Measurements from ENCODE around the gene PHF19.
A peak's percentile ranks its signal among the peaks of the same experiment; 100 is the strongest.

The PHF19 gene

DNA sequence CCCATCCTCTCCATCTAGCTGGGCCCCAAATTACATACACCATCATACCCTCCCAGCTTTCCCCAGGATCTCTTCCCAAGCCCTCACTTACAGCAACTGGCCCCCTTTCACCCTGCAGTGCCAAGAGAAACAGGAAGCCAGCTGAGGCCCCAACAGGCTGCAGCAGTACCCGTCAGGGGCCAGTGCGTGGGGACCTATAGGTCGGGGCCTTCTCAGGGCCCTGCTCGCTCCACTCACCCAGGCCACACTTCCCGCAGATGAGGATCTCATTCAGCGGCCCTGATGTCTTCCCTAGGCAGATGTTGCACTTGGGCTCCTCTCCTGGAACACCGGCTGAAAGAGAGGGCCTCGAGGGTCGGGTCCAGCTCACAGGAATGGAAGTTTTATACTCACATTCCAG is 6.8 kb downstream of the PHF19 start:
- no peak for DNase-seq

DNA sequence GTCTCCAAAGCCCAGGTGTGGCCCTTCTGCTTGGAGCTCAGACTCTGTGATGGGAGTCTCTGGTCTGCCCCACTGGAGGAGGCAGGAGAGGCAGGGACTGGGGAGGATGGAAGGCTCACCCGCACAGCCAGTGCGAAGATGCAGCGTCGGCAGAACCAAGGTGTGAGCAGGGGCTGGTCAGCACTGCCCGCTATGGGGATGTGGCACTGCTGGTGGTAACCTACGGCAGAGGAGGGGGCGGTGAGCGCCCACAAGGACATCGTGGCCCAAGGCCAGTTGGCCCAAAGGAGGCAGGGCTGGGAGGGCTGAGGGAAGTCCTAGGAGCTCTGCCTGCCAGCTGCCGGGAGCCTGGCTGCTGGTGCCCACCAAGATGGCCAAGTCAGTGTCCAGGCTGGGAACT is 7.3 kb downstream of the PHF19 start:
- DNase-seq: no peak

DNA sequence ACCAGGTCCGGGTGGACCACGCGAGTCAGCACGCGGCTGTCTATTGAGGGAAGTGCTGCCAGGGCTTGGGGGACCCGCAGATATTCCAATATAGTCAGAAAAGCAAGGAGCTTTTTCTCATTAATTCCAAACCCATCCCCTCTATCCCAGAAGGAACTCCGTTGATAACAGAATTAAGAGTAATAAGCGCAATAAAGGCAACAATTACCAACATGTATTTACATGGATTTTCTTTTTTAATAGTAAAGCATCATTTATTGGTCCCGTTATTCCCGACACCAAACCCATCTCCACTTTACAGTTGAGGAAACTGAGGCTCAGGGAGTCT is 7.7 kb downstream of the PHF19 start:
- no peak for DNase-seq

DNA sequence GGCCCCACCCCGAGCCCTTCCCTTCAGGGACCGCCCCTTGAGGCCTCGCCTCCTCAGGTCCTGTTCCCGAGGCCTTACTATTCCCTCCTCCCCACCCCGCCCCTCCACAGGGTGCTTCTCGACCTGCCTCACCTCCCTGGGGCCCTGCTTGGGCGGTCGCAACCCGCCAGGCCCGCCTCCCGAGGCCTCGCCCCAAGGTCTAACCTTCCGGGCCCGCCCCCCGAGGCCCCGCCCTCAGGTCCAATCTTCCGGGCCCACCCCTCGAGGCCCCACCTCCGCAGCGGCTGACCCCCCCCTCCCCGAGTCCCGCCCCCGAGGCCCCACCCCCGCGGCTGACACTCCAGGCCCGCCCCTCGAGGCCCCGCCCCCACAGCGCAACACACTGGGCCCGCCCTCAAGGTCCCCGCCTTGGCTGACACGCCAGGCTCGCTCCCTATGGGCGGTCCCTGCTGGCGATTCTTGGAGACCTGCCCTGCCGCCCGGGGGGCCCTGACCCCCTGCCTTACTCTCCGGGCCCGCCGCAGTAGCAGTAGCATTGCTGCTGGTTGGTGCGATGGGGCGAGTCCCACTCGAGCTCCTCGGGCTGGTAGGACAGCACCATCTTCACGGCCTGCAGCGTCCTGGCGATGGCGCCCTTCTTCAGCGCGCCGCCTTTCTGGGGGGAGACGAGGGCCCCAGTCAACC is 8.2 kb downstream of the PHF19 start:
- peak; percentile 96 for DNase-seq

DNA sequence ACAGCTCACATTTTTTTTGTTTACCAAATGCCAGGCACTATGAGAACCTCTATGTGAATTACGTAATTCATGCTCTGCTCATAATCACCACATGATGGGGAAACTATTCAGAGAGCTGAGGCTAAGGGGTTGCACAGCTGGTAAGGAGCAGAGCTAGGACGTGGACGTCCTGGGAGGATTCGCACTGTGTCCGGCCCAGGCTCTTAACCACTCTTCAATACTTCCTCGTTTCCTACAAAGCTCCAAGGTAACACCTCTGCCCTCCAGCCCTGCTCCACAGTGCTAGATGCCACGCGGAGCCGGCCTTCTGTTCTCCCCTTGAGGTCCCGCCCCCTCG is 8.7 kb downstream of the PHF19 start:
- DNase-seq: peak; percentile 87

DNA sequence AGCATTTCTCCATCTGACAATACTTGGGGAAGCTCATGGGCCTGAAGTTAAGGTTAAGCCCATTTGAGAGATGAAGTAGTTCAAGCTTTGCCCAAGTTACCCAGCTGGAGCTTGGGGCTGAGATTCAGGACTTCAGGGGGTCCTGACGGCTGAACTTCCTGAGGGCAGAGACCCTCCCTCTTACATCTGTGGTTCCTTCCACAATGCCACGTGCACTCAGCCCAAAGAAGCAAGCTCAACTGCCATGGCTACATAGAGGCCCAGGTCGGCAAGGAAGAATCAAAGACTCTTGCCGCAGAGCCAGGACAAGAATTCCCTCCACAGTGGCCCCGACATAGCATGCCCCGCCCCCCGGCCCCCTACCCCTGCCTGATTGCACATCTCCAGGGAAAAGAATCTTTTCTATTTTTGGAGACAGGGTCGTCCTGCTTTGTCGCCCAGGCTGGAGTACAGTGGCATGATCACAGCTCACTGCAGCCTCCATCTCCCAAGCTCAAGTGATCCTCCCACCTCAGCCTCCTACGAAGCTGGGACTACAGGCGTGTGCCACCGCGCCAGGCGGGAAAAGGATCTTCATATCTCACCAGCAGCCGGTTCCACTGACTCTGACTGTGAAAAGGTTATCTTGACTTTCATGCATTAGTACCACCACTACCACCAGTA is 9.2 kb downstream of the PHF19 start:
- DNase-seq: no peak

DNA sequence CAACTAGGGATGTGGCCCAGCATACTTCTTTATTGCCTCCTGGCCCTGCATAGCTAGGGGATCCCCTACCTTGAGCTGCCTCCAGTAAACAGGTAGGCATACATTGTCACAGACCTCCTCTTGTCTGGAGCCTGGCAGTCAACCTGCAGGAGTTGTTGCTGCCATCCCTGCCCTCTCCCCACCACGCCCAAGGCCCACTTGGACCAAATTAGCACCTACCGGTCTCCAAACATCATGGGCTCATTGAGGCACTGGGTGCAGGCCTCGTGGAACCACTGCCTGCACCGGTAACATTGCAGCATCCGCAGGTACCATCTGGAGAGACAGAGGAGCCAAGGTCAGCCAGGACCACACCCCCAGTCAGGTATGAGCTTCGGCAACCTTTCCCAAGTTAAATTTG is 10.3 kb downstream of the PHF19 start:
- no peak for DNase-seq

DNA sequence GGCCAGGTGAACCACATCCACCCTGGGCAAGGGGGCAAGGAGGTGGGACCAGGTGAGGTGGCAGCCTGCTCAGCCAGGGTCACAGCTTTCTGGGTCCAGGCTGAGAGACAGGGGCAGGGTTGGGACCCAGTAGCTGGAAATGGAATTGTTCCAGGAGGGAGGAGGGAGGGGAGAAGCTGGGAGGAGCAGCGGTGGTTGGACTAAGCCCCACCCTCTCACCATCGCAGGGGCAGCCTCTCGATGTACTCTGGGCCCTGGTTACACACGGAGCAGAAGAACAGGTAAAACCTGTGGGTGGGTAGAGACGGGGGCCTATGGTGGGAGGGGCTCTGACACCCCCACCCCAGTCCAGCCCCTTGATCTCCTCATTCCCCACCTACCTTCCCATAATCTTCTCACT is 11.2 kb downstream of the PHF19 start:
- no peak for DNase-seq

DNA sequence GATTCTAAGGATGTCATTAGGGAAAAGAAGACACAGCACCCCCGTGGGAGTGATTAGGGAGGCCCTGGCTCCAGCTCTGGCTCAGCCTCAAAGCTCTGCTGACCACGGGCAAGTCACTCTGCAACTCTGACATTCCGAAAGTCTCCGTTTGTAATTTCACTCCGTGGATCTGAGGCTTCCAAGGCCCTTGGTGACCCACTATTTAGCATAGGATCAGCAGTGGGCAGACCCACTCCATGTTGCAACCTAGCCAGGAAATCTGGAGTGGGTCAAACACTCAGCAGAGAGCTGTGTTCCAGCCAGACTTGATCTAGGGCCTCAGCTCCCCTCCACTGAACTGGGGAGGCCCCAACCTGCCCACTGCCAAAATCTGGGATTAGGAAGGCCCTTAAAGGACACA is 11.8 kb downstream of the PHF19 start:
- no peak for DNase-seq

DNA sequence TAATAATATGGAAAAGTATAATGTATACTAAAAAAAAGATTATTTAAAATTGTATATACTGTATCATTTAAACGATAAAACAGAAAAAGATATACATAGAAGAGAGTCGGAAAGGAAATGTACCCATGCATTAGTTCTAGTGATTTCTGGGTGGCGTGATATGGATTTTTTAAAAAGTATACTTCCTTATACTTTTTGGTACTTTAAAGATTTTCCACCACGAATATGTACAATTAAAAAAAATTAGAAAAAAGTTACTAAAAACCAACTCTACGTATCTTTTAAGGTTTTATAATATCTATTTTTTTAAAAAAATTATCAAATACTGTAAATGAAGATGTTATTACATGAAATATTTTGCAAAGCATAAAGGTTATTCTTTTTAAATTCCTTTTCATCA is 12.3 kb downstream of the PHF19 start:
- no peak for DNase-seq

DNA sequence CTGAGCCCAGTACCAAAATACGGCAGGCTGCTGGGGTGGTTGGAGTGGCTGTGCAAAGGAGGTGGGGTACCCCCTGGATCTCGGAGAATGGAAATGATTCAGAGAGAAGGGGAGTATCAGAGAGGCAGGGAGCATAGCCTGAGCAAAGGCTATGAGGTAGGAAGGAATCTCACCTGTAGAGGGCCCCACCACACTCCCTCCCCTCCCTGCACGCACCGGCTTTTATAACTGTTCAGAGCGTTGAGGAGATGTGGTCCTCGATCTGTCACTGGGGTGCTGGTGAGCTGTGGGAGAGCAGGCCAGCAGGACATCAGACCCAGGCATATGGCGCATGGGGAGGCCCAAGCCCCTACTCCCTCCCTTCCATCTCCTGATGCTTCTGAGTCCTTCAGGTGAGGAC is 13.2 kb downstream of the PHF19 start:
- DNase-seq: no peak

DNA sequence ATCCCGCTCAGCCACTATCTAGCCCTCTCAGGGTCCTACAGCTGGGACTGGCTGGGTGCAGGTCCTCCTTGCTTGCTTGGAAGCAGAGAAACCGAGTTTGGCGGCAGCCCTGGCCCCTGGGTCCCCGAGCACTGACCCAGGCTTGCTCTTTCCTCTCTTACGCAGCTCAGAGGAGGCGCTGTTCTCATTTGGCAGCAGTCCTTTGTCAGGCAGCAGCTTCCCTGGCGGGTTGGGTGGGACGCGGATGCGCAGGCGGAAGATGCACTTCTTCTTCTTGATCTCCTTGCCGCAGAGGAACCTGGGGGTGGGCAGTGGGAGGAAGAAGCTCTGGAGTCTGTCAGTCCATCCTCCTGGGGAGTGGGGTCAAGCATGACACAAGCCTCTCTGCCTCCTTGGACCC is 14.5 kb downstream of the PHF19 start:
- peak; percentile 29 for DNase-seq

DNA sequence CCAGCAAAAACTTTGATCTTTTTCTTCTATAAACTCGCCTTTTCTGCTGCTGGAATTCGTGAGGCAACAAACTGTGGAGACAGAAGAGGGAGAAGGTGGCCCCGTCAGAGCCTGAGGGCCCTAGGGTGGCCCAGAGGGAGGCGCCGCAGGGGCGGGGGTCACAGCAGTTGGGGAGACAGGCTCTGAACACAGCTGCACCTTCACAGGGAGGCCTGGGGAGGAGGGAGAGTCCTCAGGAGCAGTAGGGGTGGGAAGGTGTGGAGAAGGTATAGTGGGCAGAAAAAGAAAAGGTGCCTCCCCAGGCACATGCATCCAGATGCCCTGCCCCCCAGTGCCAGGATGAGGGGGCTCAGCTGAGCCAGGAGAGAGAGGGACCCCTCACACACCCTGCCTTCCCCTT is 15.1 kb downstream of the PHF19 start:
- no peak for DNase-seq

DNA sequence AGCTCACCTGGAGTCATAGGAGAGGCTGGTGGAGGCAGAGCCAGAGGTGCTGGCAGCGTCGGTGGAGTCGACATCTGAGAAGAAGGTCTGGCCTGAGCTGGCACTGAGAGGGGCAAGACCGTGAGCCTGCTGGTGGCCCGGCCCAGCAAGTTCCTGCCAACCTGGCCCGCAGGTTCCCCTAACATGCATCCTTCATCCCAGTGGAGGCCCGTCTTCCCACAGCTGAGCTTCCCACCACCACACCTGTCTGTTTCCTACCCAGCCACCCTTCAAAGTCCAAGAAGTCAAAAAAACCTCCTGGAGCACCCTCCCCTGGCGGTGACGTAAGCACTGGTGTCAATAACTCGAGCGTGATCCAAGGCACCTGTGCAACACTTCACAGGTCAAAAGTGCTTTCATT is 16.9 kb downstream of the PHF19 start:
- DNase-seq: no peak

DNA sequence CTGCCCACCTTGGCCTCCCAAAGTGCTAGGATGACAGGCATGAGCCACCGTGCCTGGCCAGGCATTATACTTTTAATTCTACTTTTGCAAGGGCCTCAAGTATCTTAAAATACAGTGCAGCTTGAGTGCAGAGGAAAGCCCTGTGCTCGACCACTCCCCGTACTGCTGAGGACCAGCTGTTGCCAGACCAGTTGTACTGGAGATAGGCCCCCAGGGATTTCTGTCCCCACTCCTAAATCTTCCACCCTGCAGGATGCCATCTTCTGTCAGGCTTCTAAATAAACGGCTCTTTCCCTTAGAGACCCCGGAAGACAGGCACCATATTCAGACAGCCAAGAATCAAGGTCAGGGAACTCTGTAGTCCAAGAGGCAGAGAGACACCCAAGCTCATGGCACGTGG is 17.6 kb downstream of the PHF19 start:
- DNase-seq: no peak

DNA sequence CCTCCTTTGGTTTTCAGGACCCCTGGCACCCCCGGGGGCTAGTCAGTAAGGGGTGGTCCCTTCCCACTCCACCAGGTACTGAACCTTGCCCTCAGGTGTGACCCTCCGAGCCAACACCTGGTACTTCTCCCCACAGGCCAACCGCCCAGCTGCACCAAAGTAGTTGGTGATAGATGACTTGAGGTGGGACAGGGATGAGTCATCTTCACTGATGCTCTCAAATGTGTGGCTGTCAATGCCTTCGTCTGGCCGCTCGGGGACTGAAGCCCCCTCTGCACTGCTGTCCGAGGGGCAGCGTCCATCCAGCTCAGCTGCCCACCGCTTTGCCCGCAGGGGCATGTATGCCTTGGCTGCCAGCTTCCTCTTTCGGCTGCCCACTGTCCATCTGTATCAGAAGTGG is 19.1 kb downstream of the PHF19 start:
- no peak for DNase-seq

DNA sequence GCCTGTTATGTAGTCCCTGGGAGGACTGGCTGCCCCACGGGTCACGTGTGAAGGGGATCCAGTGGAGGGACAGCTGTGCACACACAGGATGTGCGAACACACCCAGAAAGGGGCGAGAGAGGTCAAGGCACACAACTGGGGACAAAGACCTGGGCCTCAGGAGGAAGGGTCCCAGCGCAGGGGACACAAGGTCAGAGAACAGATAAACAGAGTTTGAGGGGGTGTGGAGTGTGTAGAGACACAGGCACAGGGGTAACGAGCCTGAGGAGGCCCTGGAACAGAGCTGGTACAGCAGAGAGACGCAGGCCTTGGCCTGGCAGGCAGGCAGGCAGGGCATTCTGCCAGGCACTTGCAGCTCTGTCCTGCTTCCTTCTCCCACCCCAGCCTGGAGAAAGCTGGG is 19.5 kb downstream of the PHF19 start:
- DNase-seq: no peak

DNA sequence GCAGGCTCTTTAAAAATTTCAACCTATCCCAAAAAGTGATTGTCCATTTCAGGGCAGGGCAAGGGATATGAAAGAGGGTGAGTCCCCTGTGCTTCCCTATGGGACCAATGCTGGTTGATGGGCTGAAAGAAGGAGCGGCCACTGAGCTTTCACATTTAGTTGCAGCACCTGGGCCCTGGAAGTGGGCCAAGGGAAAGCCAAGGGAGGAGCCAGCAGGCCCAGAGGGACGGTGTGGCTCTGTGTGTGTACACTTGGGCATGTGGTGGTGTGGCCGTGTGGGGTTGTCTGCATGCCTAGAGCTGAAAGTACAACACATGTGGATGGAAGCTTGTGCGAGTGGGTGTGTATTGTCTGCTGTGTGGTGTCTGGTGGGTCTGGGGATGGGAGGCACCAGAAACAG is 20.3 kb downstream of the PHF19 start:
- DNase-seq: no peak

DNA sequence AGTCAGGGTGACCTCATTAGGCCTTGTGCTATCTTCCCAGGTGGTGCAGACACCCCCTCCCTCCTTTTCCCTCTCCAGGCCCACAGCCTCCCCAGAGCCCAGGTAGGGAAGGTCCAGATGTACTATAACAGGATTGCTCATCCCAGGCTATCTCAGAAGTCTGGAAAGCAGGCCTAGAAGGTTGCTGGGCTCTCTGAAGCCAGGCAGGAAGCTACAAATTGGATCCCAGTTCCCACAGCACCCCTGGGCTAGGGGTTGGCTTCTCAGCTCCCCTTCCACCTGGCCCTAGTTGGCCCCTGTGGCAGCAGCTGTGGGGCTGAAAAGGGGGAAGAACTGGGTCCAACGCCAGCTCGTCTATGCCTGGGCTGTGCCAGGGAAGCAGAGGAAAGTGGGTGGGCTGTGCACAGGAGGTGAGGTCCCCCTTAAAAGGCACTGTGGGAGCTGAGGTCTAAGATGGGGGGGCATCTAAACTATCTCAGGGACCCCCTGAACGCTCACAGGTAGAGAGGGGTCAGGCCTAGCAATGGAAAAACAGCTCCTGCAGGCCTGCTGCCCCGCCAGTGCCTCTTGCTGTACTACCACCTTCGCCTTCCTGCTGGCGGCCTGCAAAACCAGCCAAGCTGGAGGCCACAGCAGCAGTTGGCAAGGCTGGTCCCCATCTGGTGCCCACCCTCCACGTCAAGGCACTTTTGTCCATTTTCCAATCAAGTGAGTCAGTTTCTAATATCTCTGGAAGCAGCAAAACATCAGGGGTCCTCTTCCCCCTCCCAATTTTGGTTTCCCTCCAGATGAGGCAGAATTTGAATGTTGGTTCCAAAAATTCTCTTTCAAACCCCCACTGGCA is 20.9 kb downstream of the PHF19 start:
- DNase-seq: no peak

DNA sequence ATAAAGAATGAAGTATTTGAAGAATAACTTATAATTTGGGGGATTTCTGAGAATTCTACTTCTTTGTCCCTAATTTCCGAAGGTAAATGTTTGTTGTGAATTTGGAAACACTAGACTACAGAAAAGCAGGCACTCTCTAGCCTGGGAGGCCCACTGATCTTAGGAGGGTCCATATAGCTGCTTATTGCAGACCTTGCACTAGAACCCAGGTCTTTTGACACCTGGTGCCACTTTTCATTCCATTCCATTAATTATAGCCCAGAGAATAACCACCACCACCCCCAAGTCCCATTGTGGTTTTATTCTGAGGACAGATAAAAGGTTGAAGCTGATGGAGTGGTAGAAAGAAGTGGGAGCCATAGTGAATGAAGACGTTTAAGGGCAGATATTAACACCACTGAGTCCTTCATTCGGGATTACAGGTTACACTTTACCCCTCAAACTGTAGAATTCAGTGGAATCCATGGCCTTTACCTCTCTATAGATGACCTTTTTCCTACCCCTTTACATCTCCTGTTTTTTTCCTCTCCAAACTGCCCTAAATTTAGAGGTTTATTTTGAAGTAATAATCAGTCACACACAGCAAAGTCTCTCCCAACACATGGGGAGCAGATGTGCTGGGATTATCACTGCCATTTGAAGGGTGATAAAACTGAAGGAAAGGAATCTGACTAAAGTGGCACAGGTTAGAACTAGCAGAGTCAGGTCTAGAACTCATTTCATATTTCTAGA is 22.2 kb downstream of the PHF19 start:
- DNase-seq: no peak

DNA sequence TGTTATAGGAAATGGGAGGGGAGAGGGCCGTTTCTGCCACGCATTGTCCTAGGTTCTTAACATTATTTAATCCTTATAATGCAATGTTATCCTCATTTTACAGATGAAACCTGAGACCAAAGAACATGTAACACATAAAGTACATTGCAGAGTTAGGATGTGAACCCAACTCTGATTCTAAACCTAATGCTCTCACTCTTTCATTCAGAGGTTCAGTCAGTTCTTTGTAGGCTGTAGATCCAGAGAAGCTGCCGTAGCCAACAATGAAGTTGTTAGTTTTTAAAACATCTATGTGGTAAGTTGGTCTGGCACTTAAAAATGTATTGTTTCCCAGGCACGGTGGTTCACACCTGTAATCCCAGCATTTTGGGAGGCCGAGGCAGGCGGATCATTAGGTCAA is 23.8 kb downstream of the PHF19 start:
- no peak for DNase-seq

DNA sequence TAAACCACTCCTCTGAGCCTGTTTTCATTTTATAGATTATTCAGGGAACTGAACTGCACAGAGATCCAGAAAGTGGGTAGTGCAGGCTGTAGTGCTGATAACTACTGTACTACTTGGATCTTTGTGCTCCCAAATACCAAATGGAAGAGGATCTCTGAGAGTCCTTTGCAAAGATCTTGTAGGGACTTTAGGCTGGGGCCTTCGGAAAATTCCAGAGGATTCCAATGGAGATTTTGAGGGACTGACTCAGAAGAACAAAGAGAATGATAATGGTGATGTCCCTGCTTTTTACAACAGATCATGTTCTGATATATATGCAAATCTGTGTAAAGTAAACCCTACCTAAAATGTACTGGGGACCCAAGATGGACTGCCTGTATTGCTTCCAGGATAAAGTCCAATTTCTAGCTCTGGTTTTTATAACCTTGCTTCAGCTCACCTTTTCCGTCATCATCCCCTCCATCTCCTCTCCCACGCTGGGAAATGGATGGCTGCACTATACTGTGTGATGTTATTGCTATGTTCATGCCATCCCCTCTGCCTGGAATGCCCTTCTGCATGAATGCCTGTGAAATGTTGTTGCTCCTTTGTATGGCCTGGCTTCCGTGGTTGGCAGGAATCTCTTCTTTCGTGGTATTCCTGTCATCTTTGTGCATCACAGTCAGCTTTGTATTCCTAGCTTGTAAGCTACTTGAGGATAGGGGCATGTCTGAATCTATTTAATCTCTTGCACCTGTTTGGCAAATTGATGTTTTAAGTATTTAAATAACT is 24.6 kb downstream of the PHF19 start:
- no peak for DNase-seq

DNA sequence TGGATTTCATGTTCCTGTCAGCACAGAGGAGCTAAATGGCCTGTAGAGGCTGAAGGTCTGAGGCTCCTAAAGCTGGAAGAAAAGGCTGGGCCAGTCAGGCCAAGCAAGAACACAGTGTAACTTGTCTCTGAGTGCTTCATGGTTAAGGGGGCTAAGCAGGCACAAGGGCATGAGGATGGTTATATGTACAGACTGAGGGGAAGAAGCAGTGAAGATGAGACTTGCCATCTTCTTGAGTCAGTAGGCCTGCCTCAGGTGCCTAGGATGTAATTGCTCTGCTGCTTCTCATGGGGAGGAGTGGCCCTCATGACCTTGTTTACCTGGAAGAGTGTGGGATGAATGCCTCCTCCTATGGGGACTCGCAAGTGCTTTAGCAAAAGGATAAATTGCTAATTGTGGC is 25.5 kb downstream of the PHF19 start:
- no peak for DNase-seq

Data from inflammatory macrophage treated with lipopolysaccharide for 4 hours (primary cell).